ENCODE data around the gene GZF1.
A peak's percentile ranks its signal among the peaks of the same experiment; 100 is the strongest.

Gene GZF1

GRCh38 chr20:23368316-23369071, 6.5 kb downstream of the GZF1 start:
- ATAC-seq (ENCODE audit: low read depth): no peak
- no peaks in the 10 kb centered on the region for H3K27me3 ChIP-seq (ENCODE audit: insufficient read depth, poor library complexity, severe bottlenecking)
- H3K4me3 ChIP-seq (ENCODE audit: severe bottlenecking): no peak overlapping the region
- no peak for TF ChIP-seq CTCF (IDR thresholded peaks at IDR 0.05; ENCODE audit: poor library complexity, severe bottlenecking)
- no peaks in the 10 kb centered on the region for H3K9me3 ChIP-seq (ENCODE audit: severe bottlenecking)
- H3K4me1 ChIP-seq (ENCODE audit: insufficient read depth, poor library complexity, severe bottlenecking): peaks cover 30% of the 10 kb centered on the region
- no peak for DNase-seq (ENCODE audit: low spot score)
- peaks cover 92% of the 10 kb centered on the region for H3K36me3 ChIP-seq (ENCODE audit: low read depth)
- H3K27ac ChIP-seq (ENCODE audit: poor library complexity, severe bottlenecking): peak overlapping the region; percentile 17

GRCh38 chr20:23369072-23369823, 7.3 kb downstream of the GZF1 start:
- no peaks in the 10 kb centered on the region for H3K27me3 ChIP-seq (ENCODE audit: insufficient read depth, poor library complexity, severe bottlenecking)
- H3K27ac ChIP-seq (ENCODE audit: poor library complexity, severe bottlenecking): no peak overlapping the region
- no peak overlapping the region for H3K4me3 ChIP-seq (ENCODE audit: severe bottlenecking)
- H3K4me1 ChIP-seq (ENCODE audit: insufficient read depth, poor library complexity, severe bottlenecking): peaks cover 30% of the 10 kb centered on the region
- H3K9me3 ChIP-seq (ENCODE audit: severe bottlenecking): no peaks in the 10 kb centered on the region
- peaks cover 98% of the 10 kb centered on the region for H3K36me3 ChIP-seq (ENCODE audit: low read depth)
- DNase-seq (ENCODE audit: low spot score): no peak
- no peak for ATAC-seq (ENCODE audit: low read depth)
- no peak for TF ChIP-seq CTCF (IDR thresholded peaks at IDR 0.05; ENCODE audit: poor library complexity, severe bottlenecking)

- Histone ChIP-seq H3K27ac (ENCODE audit: poor library complexity, severe bottlenecking) (no peak overlapping the region), H3K27me3 (ENCODE audit: insufficient read depth, poor library complexity, severe bottlenecking) (no peaks in the 10 kb centered on the region), H3K36me3 (ENCODE audit: low read depth) (peaks cover 97% of the 10 kb centered on the region), H3K4me1 (ENCODE audit: insufficient read depth, poor library complexity, severe bottlenecking) (peaks cover 30% of the 10 kb centered on the region), H3K9me3 (ENCODE audit: severe bottlenecking) (no peaks in the 10 kb centered on the region), H3K4me3 (ENCODE audit: severe bottlenecking) (no peak overlapping the region)
- DNase-seq (ENCODE audit: low spot score): no peak
- ATAC-seq (ENCODE audit: low read depth): no peak
- no peak for TF ChIP-seq CTCF (IDR thresholded peaks at IDR 0.05; ENCODE audit: poor library complexity, severe bottlenecking)
Observed at GRCh38 chr20:23370274-23370673, 8.3 kb downstream of the GZF1 start.

- Histone ChIP-seq H3K4me3 (ENCODE audit: severe bottlenecking) (no peak overlapping the region), H3K27ac (ENCODE audit: poor library complexity, severe bottlenecking) (no peak overlapping the region), H3K27me3 (ENCODE audit: insufficient read depth, poor library complexity, severe bottlenecking) (no peaks in the 10 kb centered on the region), H3K4me1 (ENCODE audit: insufficient read depth, poor library complexity, severe bottlenecking) (peaks cover 28% of the 10 kb centered on the region), H3K9me3 (ENCODE audit: severe bottlenecking) (no peaks in the 10 kb centered on the region), H3K36me3 (ENCODE audit: low read depth) (peaks cover 97% of the 10 kb centered on the region)
- no peak for DNase-seq (ENCODE audit: low spot score)
- TF ChIP-seq CTCF (IDR thresholded peaks at IDR 0.05; ENCODE audit: poor library complexity, severe bottlenecking): no peak
- ATAC-seq (ENCODE audit: low read depth): no peak
Observed at GRCh38 chr20:23370873-23371272, 8.9 kb downstream of the GZF1 start.

- H3K9me3 ChIP-seq (ENCODE audit: severe bottlenecking): no peaks in the 10 kb centered on the region
- H3K36me3 ChIP-seq (ENCODE audit: low read depth): peaks cover 97% of the 10 kb centered on the region
- TF ChIP-seq CTCF (IDR thresholded peaks at IDR 0.05; ENCODE audit: poor library complexity, severe bottlenecking): no peak
- no peaks in the 10 kb centered on the region for H3K27me3 ChIP-seq (ENCODE audit: insufficient read depth, poor library complexity, severe bottlenecking)
- no peak overlapping the region for H3K4me3 ChIP-seq (ENCODE audit: severe bottlenecking)
- no peak overlapping the region for H3K27ac ChIP-seq (ENCODE audit: poor library complexity, severe bottlenecking)
- ATAC-seq (ENCODE audit: low read depth): no peak
- H3K4me1 ChIP-seq (ENCODE audit: insufficient read depth, poor library complexity, severe bottlenecking): peaks cover 22% of the 10 kb centered on the region
- no peak for DNase-seq (ENCODE audit: low spot score)
Observed at GRCh38 chr20:23371496-23371895, 9.5 kb downstream of the GZF1 start.

All from RWPE2 (cell line).